ENCODE data around the gene CD19. TPM values are rescaled to one million over a fixed set of nuclear protein-coding genes. Genes with fewer than 3 reads are reported as not detected.
"Not testable (repeated sequence)": the region's sequence is repeated elsewhere in the genome, so short reads cannot be mapped to it uniquely, and the experiment has no call there.

Gene CD19
- not detected for total RNA-seq
- long read RNA-seq: 0 reads

- no peak for DNase-seq
These were observed at the start of gene CD19 for GRCh38 chr16:28931801-28932225. Gene CD19, plus strand, starts transcription at chr16:28931971. Its CDS starts 30 bp downstream, at chr16:28932001.

GRCh38 chr16:28882551-28883160 lies 49.1 kb upstream of the CD19 start:
- intact Hi-C loops (cut with micrococcal nuclease): no loop called here
- DNase-seq: no peak
- Histone ChIP-seq H3K27ac (replicated peaks) (no peak overlapping the region), H3K4me3 (no peak overlapping the region), H3K36me3 (no peaks in the 10 kb centered on the region), H3K9me3 (replicated peaks) (no peaks in the 10 kb centered on the region), H3K27me3 (ENCODE audit: low read depth) (peaks cover 29% of the 10 kb centered on the region), H3K4me1 (peaks cover 15% of the 10 kb centered on the region)
- TF ChIP-seq CTCF (IDR thresholded peaks at IDR 0.05; ENCODE audit: borderline replicate concordance): no peak

More at GRCh38 chr16:28931801-28932225, at the start of gene CD19:
- no peak within 1 kb of the TSS for H3K4me3 ChIP-seq
- H3K9me3 ChIP-seq (replicated peaks): no peaks in the 10 kb centered on the region
- no peak within 1 kb of the TSS for H3K27ac ChIP-seq (replicated peaks)
- intact Hi-C loops (cut with micrococcal nuclease): no loop called here
- H3K4me1 ChIP-seq: no peaks in the 10 kb centered on the region
- H3K27me3 ChIP-seq (ENCODE audit: low read depth): no peaks in the 10 kb centered on the region
- no peaks in the 10 kb centered on the region for H3K36me3 ChIP-seq
- TF ChIP-seq CTCF (IDR thresholded peaks at IDR 0.05; ENCODE audit: borderline replicate concordance): no peak

- peaks cover 15% of the 10 kb centered on the region for H3K4me1 ChIP-seq
- intact Hi-C loops (cut with micrococcal nuclease): no loop called here
- DNase-seq: no peak
- H3K9me3 ChIP-seq (replicated peaks): no peaks in the 10 kb centered on the region
- H3K27me3 ChIP-seq (ENCODE audit: low read depth): peaks cover 29% of the 10 kb centered on the region
- no peak overlapping the region for H3K27ac ChIP-seq (replicated peaks)
- TF ChIP-seq CTCF (IDR thresholded peaks at IDR 0.05; ENCODE audit: borderline replicate concordance): no peak
- no peak overlapping the region for H3K4me3 ChIP-seq
- no peaks in the 10 kb centered on the region for H3K36me3 ChIP-seq
These were observed 48.4 kb upstream of the CD19 start for GRCh38 chr16:28883221-28883996.

- intact Hi-C loops (cut with micrococcal nuclease): no loop called here
- no peaks in the 10 kb centered on the region for H3K9me3 ChIP-seq (replicated peaks)
- H3K27ac ChIP-seq (replicated peaks): no peak overlapping the region
- H3K27me3 ChIP-seq (ENCODE audit: low read depth): peaks cover 29% of the 10 kb centered on the region
- no peak overlapping the region for H3K4me3 ChIP-seq
- H3K36me3 ChIP-seq: no peaks in the 10 kb centered on the region
- TF ChIP-seq CTCF (IDR thresholded peaks at IDR 0.05; ENCODE audit: borderline replicate concordance): no peak
- peaks cover 15% of the 10 kb centered on the region for H3K4me1 ChIP-seq
- DNase-seq: no peak
These were observed 47.7 kb upstream of the CD19 start for GRCh38 chr16:28884045-28884444.

- Histone ChIP-seq H3K4me3 (no peak overlapping the region), H3K27me3 (ENCODE audit: low read depth) (peaks cover 13% of the 10 kb centered on the region), H3K4me1 (no peaks in the 10 kb centered on the region), H3K9me3 (replicated peaks) (no peaks in the 10 kb centered on the region), H3K27ac (replicated peaks) (no peak overlapping the region), H3K36me3 (no peaks in the 10 kb centered on the region)
- TF ChIP-seq CTCF (IDR thresholded peaks at IDR 0.05; ENCODE audit: borderline replicate concordance): no peak
- intact Hi-C loops (cut with micrococcal nuclease): no loop called here
- DNase-seq: no peak
These were observed 44.8 kb upstream of the CD19 start for GRCh38 chr16:28886945-28887344.

- intact Hi-C loops (cut with micrococcal nuclease); H3K27ac ChIP-seq (replicated peaks): not testable (repeated sequence)
These were observed 41.4 kb upstream of the CD19 start for GRCh38 chr16:28890355-28890754.

More at GRCh38 chr16:28890355-28890754, 41.4 kb upstream of the CD19 start:
- H3K4me1 ChIP-seq; H3K4me3 ChIP-seq; H3K27me3 ChIP-seq (ENCODE audit: low read depth); H3K9me3 ChIP-seq (replicated peaks); DNase-seq; H3K36me3 ChIP-seq: not testable (repeated sequence)
